SK-N-SH (cell line): ENCODE results near the gene EHBP1L1. TPM values are rescaled to one million over a fixed set of nuclear protein-coding genes. Genes with fewer than 3 reads are reported as not detected.

Experiments used
- CTCF ChIA-PET: fragments of 300-600, 350-600 bp; formaldehyde crosslinking; extraction: SDS; loops from one replicate; lab custom pipeline; 2021; lab: Yijun Ruan, JAX
- POLR2A ChIA-PET: fragments of 350-600 bp; sonication (Branson Sonifier 250); formaldehyde crosslinking; extraction: SDS; loops from one replicate; lab custom pipeline; 2020; ENCODE audit warnings: antibody characterized with exemption, inconsistent platforms; lab: Yijun Ruan, JAX
- DNase-seq: peaks from one replicate; pipeline ENCODE4 v3.0.0; 2012
- H2AFZ ChIP-seq: fragments of 200-600 bp; sonication (generic); 2 replicates; pipeline ENCODE4 v1.8.1; 2016; ENCODE audit warnings: antibody characterized with exemption, mild to moderate bottlenecking, low read depth
- H3F3A ChIP-seq: fragments of 200-600 bp; sonication (generic); replicated peaks from 2 replicates; pipeline ENCODE3; 2016; ENCODE audit warnings: antibody characterized with exemption, mild to moderate bottlenecking; ENCODE audit not compliant: insufficient read depth
- H3K27ac ChIP-seq, 2 experiments: fragments of 200-500 bp in 1 of 2; fragments of 200-600 bp in 1 of 2; sonication (Bioruptor generic) in 1 of 2; sonication (generic), shearing (Covaris generic) in 1 of 2; 2 replicates each; pipeline versions ENCODE4 v1.5.1 to v1.6.1; 2014 to 2016; ENCODE audit warnings: low read depth in 2 of 2, inconsistent platforms in 1 of 2, low read length in 1 of 2, mild to moderate bottlenecking in 1 of 2, mixed read lengths in 1 of 2
- H3K27me3 ChIP-seq: fragments of 200-600 bp; sonication (generic), shearing (Covaris generic); 2 replicates; pipeline ENCODE4 v1.6.1; 2016; ENCODE audit warnings: mixed run types; ENCODE audit not compliant: insufficient read depth
- H3K36me3 ChIP-seq, 2 experiments: fragments of 200-500 bp in 1 of 2; fragments of 200-600 bp in 1 of 2; sonication (Bioruptor generic) in 1 of 2; sonication (generic) in 1 of 2; replicated peaks in 1 of 2; 2 replicates each; pipeline versions ENCODE3 to v1.5.1; 2014 to 2016; ENCODE audit warnings: low read length in 1 of 2, mild to moderate bottlenecking in 1 of 2; ENCODE audit not compliant: insufficient read depth in 2 of 2, control insufficient read depth in 1 of 2
- H3K4me1 ChIP-seq, 2 experiments: fragments of 200-500 bp in 1 of 2; fragments of 200-600 bp in 1 of 2; sonication (Bioruptor generic) in 1 of 2; sonication (generic), shearing (Covaris generic) in 1 of 2; 2 replicates each; pipeline versions ENCODE4 v1.5.1 to v1.6.1; 2014 to 2016; ENCODE audit warnings: low read depth in 1 of 2, low read length in 1 of 2, mixed run types in 1 of 2; ENCODE audit not compliant: insufficient read depth in 2 of 2, control insufficient read depth in 1 of 2
- H3K4me2 ChIP-seq: fragments of 200-600 bp; sonication (generic), shearing (Covaris generic); 2 replicates; pipeline ENCODE4 v1.6.1; 2017; ENCODE audit warnings: mixed run types
- H3K4me3 ChIP-seq, 2 experiments: fragments of 200-500 bp in 1 of 2; fragments of 200-600 bp in 1 of 2; sonication (Bioruptor generic) in 1 of 2; sonication (generic), shearing (Covaris generic) in 1 of 2; 2 replicates each; pipeline versions ENCODE4 v1.5.1 to v1.8.1; 2014 to 2016; ENCODE audit warnings: low read depth in 2 of 2, inconsistent platforms in 1 of 2, low read length in 1 of 2, mild to moderate bottlenecking in 1 of 2, mixed read lengths in 1 of 2, moderate library complexity in 1 of 2
- H3K79me2 ChIP-seq: fragments of 200-600 bp; sonication (generic); 2 replicates; pipeline ENCODE4 v1.8.1; 2017; ENCODE audit warnings: mild to moderate bottlenecking; ENCODE audit not compliant: insufficient read depth
- H3K9ac ChIP-seq: fragments of 200-600 bp; sonication (generic); 2 replicates; pipeline ENCODE4 v1.6.1; 2017; ENCODE audit warnings: mixed run types
- H3K9me2 ChIP-seq: fragments of 200-600 bp; sonication (generic); 2 replicates; pipeline ENCODE4 v1.6.1; 2017; ENCODE audit warnings: mixed run types
- H3K9me3 ChIP-seq: fragments of 200-600 bp; sonication (generic); 2 replicates; pipeline ENCODE4 v1.6.1; 2017; ENCODE audit warnings: mixed run types, mild to moderate bottlenecking, moderate library complexity
- H4K20me1 ChIP-seq: fragments of 200-600 bp; sonication (generic); 2 replicates; pipeline ENCODE4 v1.6.1; 2017; ENCODE audit warnings: mild to moderate bottlenecking, mixed run types; ENCODE audit not compliant: insufficient read depth
- CTCF ChIP-seq: fragments of 200-600 bp; sonication (generic); IDR thresholded peaks from 2 replicates; pipeline ENCODE4 v1.6.1; 2017; ENCODE audit warnings: antibody characterized with exemption, mild to moderate bottlenecking, moderate library complexity
- EZH2phosphoT487 ChIP-seq: fragments of 200-600 bp; sonication (generic); IDR thresholded peaks from 2 replicates; pipeline ENCODE4 v1.6.1; 2017; ENCODE audit warnings: low read depth, mixed run types, mild to moderate bottlenecking, antibody characterized with exemption, moderate library complexity, borderline replicate concordance
- FOSL2 ChIP-seq: IDR thresholded peaks from 2 replicates; pipeline ENCODE4 v1.4.0; 2012; ENCODE audit warnings: low read depth, mild to moderate bottlenecking, moderate library complexity, borderline replicate concordance
- FOXM1 ChIP-seq: IDR thresholded peaks from 2 replicates; pipeline ENCODE4 v1.4.0; 2012; ENCODE audit warnings: low read depth, mild to moderate bottlenecking
- GATA2 ChIP-seq: sonication (generic); formaldehyde crosslinking; IDR thresholded peaks from 2 replicates; pipeline ENCODE4 v1.5.0; 2020; ENCODE audit warnings: mild to moderate bottlenecking, missing genetic modification reagents
- IRF3 ChIP-seq: fragments of 150-350 bp; IDR thresholded peaks from 2 replicates; pipeline ENCODE4 v1.6.1; 2016; ENCODE audit warnings: mild to moderate bottlenecking, low read depth, low read length
- MEF2A ChIP-seq: IDR thresholded peaks from 2 replicates; pipeline ENCODE4 v1.4.0; 2012; ENCODE audit warnings: low read depth, borderline replicate concordance
- MXI1 ChIP-seq: IDR thresholded peaks from 2 replicates; pipeline ENCODE4 v1.6.1; 2012; ENCODE audit warnings: mild to moderate bottlenecking, low read depth, low read length, improper control_type of control experiment
- NFIC ChIP-seq: IDR thresholded peaks from 2 replicates; pipeline ENCODE4 v1.4.0; 2012; ENCODE audit warnings: borderline replicate concordance
- PBX3 ChIP-seq: IDR thresholded peaks from 2 replicates; pipeline ENCODE4; 2012
- RCOR1 ChIP-seq: fragments of 150-350 bp; IDR thresholded peaks from 2 replicates; pipeline ENCODE4 v1.6.1; 2017; ENCODE audit warnings: antibody characterized with exemption, low read length
- RFX5 ChIP-seq: IDR thresholded peaks from 2 replicates; pipeline ENCODE4 v1.6.1; 2012; ENCODE audit warnings: mild to moderate bottlenecking, improper control_type of control experiment, low read length
- RXRA ChIP-seq: IDR thresholded peaks from 2 replicates; pipeline ENCODE4 v1.4.0; 2012; ENCODE audit warnings: low read depth, mild to moderate bottlenecking, borderline replicate concordance
- SMC3 ChIP-seq: IDR thresholded peaks from 2 replicates; pipeline ENCODE4 v1.6.1; 2012; ENCODE audit warnings: low read depth, low read length, improper control_type of control experiment
- WGBS: methylation state at CpG from one replicate; pipeline ENCODE4 v1.1.6; 2017; ENCODE audit warnings: low lambda C conversion rate; 5-methylcytosine and 5-hydroxymethylcytosine counted together
- polyA plus RNA-seq, 3 experiments: library from polyadenylated mRNA; depleted of rRNA; stranded (reverse); fragments of >200 nt; gene quantifications; 2 replicates each; pipeline ENCODE4 v1.2.3, GENCODE V29; 2012

EHBP1L1 gene
- polyA plus RNA-seq, 1 of the 3 experiments (the other 2 are of a cell fraction): 48.7 TPM

- no peak for TF ChIP-seq CTCF
- TF ChIP-seq EZH2phosphoT487: no peak
- TF ChIP-seq RCOR1: no peak
- TF ChIP-seq IRF3: no peak
- TF ChIP-seq NFIC: no peak
- TF ChIP-seq FOSL2: no peak
These were observed 2.8 kb downstream of the EHBP1L1 start (continued) for GRCh38 chr11:65578667-65579066.

- CTCF ChIA-PET: interaction anchor here (0.6 to 13.3 kb wide), 2 partner anchors 12 to 112 kb away, joined by 4 to 216 read pairs; partner anchors contain the start of gene KCNK7
These were observed 3.4 kb downstream of the EHBP1L1 start for GRCh38 chr11:65579291-65579690.

More at GRCh38 chr11:65579291-65579690, 3.4 kb downstream of the EHBP1L1 start:
- peaks cover 24 to 30% of the 10 kb centered on the region in 2 experiments; a peak in 3 of 4 replicates for H3K4me1 ChIP-seq
- H3K4me3 ChIP-seq: no peak overlapping the region
- no peaks in the 10 kb centered on the region for H3K27me3 ChIP-seq
- H3K36me3 ChIP-seq: peaks cover 18 to 46% of the 10 kb centered on the region in 2 experiments
- DNase-seq: no peak
- H3K9me2 ChIP-seq: no peaks in the 10 kb centered on the region
- H3F3A ChIP-seq: peaks cover 31% of the 10 kb centered on the region
- POLR2A ChIA-PET: no interaction called here
- H3K79me2 ChIP-seq: peaks cover 33% of the 10 kb centered on the region
- no peak overlapping the region for H3K27ac ChIP-seq
- H2AFZ ChIP-seq: no peak overlapping the region
- peaks cover 14% of the 10 kb centered on the region; the same call in 1 of the 2 replicates for H4K20me1 ChIP-seq
- TF ChIP-seq RXRA (no peak), GATA2 (no peak), FOXM1 (no peak), RFX5 (no peak), NFIC (no peak), MEF2A (no peak), MXI1 (no peak), PBX3 (no peak), SMC3 (no peak)
- no peak overlapping the region for H3K9ac ChIP-seq
- no peak overlapping the region for H3K4me2 ChIP-seq
- WGBS: 89% methylated on average over 4 of the region's 4 CpGs
- H3K9me3 ChIP-seq: no peaks in the 10 kb centered on the region
